Natural killer cell treated with Interleukin-12 subunit alpha and Interleukin-12 subunit beta and Interleukin-15 and Interleukin-18, amount 100 ng/mL, for 72 hours (primary cell): ENCODE results near the gene SPTB. TPM values are rescaled to one million over a fixed set of nuclear protein-coding genes. Genes with fewer than 3 reads are reported as not detected.

ENCODE experiments used
- ATAC-seq, 2 donors: fragments of 150-1000 bp; cut with Tn5 transposase in 1 of 2; sonication (Bioruptor Pico), chemical (Tn5 transposase) in 1 of 2; 2 replicates each; pipeline ENCODE4 v1.10.0; 2021
- DNase-seq: peaks from one replicate; pipeline ENCODE4 v3.0.0; 2022; ENCODE audit warnings: low spot score
- H3K27ac Mint-ChIP-seq, 2 donors: 1 replicate in 1 of 2; 2 replicates in 1 of 2; pipeline ENCODE4 v1.8.0; 2022; ENCODE audit warnings: mixed read lengths in 2 of 2, mild to moderate bottlenecking in 1 of 2, moderate library complexity in 1 of 2
- H3K27me3 Mint-ChIP-seq, 2 donors: 1 replicate in 1 of 2; 2 replicates in 1 of 2; pipeline ENCODE4 v1.8.0; 2022; ENCODE audit warnings: mixed read lengths in 2 of 2
- H3K36me3 Mint-ChIP-seq: one replicate; pipeline ENCODE4 v1.8.0; 2022; ENCODE audit warnings: mixed read lengths
- H3K4me1 Mint-ChIP-seq, 2 donors: 1 replicate in 1 of 2; 2 replicates in 1 of 2; pipeline ENCODE4 v1.8.0; 2022; ENCODE audit warnings: low read depth in 2 of 2, mixed read lengths in 2 of 2, mild to moderate bottlenecking in 1 of 2
- H3K4me3 Mint-ChIP-seq: one replicate; pipeline ENCODE4 v1.8.0; 2022; ENCODE audit warnings: mixed read lengths
- H3K9me3 Mint-ChIP-seq: 2 replicates; pipeline ENCODE4 v1.8.0; 2022; ENCODE audit warnings: mixed read lengths
- total RNA-seq, 2 donors: library from RNA; stranded (reverse); gene quantifications; one replicate each; pipeline ENCODE4 v1.2.3, GENCODE V29; 2022

The SPTB gene
- total RNA-seq, 2 donors from 2014 or later = 0.07 to 0.14 TPM

DNA sequence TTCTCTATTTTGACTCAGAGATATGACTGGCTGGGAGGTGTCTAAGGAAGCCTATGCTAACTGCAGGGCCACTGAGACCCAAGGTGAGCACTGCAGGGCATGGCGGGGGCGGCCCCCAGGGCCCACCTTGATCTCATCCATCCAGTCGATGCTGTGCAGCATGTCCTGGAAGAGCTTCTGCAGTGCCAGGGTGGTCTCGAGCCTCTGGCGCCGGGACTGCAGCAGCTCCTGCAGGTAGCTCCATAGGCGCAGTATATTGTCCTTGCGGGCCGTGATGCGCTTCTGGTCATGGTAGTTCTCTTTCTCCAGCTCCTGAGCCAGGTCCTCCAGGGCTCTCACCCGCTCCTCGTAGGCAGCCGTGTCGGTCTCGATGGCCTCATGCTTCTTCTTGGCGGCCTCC is 84.5 kb downstream of the SPTB start:
- no peak for ATAC-seq

DNA sequence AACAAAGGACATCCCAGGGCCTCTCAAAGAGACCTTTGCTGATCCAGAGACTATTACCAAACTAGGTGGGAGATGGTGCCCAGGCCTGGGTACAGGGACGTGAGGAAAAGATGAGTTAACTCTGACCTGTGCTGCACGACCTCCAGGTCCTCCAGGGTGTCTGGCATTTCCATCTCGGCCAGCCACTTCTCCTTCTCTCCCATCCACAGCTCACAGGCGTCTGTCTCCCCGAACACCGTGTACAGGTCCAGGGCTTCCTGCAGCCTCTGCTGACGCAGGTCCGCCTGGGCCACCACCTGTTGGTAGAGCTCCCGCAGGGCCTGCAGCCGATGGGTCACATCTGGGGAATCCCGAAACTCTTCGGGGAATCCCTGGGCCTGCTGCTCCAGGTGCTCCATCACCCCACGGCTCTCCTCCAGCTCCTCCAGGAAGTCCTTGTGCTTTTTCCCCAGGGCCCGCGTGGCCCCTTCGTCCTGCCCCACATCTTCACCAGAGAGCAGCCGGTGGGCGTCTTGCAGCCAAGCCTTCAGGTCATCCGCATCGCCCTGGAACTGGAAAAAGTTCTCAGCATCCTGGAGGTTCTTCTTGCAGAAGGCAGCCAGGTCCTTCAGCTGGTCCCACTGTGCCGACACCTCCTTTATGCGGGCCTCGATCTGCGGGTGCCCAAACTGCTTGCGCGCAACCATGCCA is 86.7 kb downstream of the SPTB start:
- H3K27me3 Mint-ChIP-seq = no peaks in the 10 kb centered on the region
- no peak overlapping the region for H3K4me3 Mint-ChIP-seq
- no peak for DNase-seq
- no peaks in the 10 kb centered on the region for H3K4me1 Mint-ChIP-seq
- no peaks in the 10 kb centered on the region for H3K9me3 Mint-ChIP-seq
- no peak overlapping the region for H3K27ac Mint-ChIP-seq
- ATAC-seq = no peak
- H3K36me3 Mint-ChIP-seq = no peaks in the 10 kb centered on the region

More for the DNA sequence above, 84.5 kb downstream of the SPTB start:
- H3K4me1 Mint-ChIP-seq = no peaks in the 10 kb centered on the region
- peaks cover 0 to 3% of the 10 kb centered on the region in 2 donors for H3K27me3 Mint-ChIP-seq
- H3K36me3 Mint-ChIP-seq = no peaks in the 10 kb centered on the region
- H3K9me3 Mint-ChIP-seq = no peaks in the 10 kb centered on the region
- H3K4me3 Mint-ChIP-seq = no peak overlapping the region
- no peak overlapping the region for H3K27ac Mint-ChIP-seq
- DNase-seq = no peak

DNA sequence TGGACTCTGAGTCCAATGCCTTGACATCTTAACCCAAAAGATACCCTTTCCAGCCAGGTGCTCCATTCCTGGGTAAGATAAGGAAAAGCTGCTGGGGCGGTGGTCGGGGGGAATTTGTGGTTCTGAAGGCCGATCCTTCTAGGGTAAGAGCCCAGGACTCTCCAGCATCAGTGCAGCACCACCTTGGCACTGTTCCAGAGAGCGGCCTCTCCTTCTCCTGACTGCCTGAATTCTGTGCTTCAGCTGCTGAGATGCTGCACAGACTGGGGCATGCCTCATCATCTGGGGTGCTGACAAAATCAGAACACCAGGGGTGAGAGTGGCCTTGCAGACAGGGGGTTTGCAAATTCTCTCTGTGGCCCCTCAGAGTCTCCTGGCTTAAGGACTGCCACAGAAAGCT is 87.5 kb downstream of the SPTB start:
- no peak overlapping the region for H3K27ac Mint-ChIP-seq
- no peaks in the 10 kb centered on the region for H3K4me1 Mint-ChIP-seq
- no peak for ATAC-seq
- no peaks in the 10 kb centered on the region for H3K27me3 Mint-ChIP-seq
- H3K9me3 Mint-ChIP-seq = no peaks in the 10 kb centered on the region
- no peak overlapping the region for H3K4me3 Mint-ChIP-seq
- H3K36me3 Mint-ChIP-seq = no peaks in the 10 kb centered on the region
- no peak for DNase-seq

DNA sequence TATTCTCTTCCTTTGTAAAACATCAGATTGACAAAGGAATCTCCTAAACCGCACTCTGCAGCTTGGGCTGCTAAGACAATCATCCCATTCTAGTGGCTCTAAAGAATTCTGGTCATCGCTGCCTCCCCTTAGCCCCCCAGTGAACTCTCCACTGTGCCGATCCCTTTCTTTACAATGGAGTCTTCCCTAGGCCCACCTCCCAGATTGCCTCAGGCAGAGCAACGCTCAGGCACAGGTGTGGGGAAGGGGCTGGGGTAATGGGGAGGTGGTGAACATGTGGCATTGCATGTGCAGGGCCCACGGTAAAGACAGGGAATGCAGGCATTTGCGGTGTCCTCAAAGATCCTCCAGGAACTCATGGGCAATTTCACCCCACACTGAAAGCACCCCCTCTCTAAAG is 89.2 kb downstream of the SPTB start:
- H3K9me3 Mint-ChIP-seq = no peaks in the 10 kb centered on the region
- DNase-seq (no peak), ATAC-seq (no peak)
- H3K27ac Mint-ChIP-seq = no peak overlapping the region
- no peaks in the 10 kb centered on the region for H3K4me1 Mint-ChIP-seq
- no peak overlapping the region for H3K4me3 Mint-ChIP-seq
- H3K27me3 Mint-ChIP-seq = peaks cover 0 to 2% of the 10 kb centered on the region in 2 donors
- H3K36me3 Mint-ChIP-seq = no peaks in the 10 kb centered on the region

DNA sequence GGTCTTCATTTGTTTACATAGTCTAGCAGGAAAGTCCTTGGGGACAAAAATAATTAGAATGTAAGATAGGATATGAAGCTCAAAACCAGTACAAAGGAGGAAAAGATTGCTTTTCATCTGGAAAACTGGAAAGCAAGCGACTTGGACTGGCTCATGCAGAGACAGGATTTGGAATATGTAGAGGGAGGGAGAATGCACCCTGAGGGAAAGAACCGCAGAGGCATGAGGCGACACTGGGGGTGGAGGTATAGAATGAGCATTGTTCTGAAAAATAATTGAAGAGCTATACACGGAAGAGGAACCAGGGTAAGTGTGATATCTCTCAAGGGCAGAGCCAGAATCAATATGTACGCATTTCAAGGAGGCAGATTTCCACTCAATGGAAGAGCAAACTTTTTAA is 90.0 kb downstream of the SPTB start:
- no peak for ATAC-seq
- Mint-ChIP-seq H3K27me3 (peaks cover 0 to 2% of the 10 kb centered on the region in 2 donors), H3K9me3 (no peaks in the 10 kb centered on the region), H3K4me3 (no peak overlapping the region), H3K36me3 (no peaks in the 10 kb centered on the region), H3K27ac (no peak overlapping the region), H3K4me1 (no peaks in the 10 kb centered on the region)
- no peak for DNase-seq

DNA sequence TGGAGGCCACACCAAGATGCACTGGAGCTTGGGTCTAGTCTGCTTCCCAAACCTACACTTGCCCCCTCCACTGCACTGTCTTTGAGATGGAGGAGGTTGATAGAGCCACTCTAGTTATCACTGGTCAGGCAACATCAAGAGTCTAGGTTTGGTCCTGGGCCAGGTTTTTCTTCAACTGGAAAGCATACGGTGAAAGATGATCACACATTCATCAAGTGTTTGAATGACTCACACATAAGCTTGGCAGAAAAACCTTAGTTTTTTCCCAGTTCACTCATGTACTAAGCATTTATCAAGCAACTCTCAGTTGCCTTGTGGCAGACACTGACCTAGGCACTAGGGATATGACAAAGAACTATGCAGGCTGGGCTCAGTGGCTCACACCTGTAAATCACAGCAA is 91.0 kb downstream of the SPTB start:
- no peaks in the 10 kb centered on the region for H3K9me3 Mint-ChIP-seq
- H3K4me3 Mint-ChIP-seq = no peak overlapping the region
- no peaks in the 10 kb centered on the region for H3K4me1 Mint-ChIP-seq
- peaks cover 0 to 2% of the 10 kb centered on the region in 2 donors for H3K27me3 Mint-ChIP-seq
- no peak overlapping the region for H3K27ac Mint-ChIP-seq
- ATAC-seq (peak in 1 of 2 donors; percentile 10), DNase-seq (no peak)
- no peaks in the 10 kb centered on the region for H3K36me3 Mint-ChIP-seq

DNA sequence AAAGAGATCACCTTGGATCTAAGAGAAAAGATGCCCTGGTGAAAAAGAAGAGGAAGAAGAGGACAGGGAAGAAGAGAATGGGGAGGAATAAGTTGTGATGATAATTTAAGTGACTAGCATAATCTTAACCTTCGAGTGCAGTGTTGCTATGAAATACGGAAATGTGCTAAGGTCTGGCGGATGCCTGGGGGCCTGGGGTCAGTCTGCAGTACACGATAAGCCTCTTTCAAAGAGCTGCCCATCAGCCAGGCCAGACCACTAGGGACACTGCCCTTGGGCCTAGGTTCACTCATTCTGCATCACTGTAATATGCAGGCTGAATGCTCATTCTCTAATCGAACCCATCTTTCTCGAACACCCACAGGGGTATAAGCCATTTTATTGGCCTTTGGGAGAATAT is 92.1 kb downstream of the SPTB start:
- peaks cover 0 to 2% of the 10 kb centered on the region in 2 donors for H3K27me3 Mint-ChIP-seq

DNA sequence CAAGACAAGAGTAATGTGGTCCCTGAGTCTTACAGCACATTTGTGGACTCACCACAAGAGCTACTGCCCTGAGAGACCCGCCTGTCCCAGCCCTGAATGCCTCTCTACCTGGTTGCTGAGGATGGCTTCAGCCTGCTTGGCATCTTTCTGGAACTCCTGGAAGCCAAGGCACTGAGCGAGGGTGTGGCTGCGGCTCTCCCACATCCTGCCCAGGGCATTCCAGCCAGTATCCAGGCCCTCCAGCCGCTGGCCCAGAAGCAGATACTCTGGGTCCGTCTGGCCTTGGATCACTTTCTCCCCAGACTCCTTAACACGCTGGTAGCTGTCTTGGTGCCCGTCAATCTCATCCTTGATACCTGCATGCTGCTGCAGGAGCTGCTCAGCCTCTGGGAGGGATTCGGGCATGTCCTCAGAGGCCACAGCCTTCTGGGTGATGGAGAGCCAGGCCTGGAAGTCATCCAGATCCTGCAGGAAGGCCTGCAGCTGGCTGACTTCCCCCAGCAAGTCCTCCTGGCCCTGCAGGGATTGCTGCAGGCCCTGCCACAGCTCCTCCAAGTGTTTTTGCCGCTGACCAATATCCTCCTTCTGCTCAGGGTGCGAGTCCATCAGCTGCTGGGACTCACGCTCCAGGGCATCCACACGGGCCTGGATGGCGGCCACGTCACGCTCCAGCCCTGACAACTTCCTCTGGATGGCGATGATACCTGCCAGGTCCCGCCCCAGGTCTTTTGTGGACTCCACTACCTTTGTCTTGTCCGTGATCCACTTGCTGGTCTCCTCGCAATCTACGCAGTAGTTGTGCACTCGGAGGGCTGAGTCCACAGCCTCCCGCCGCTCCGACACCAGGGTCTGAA is 93.2 kb downstream of the SPTB start:
- no peak for ATAC-seq
- Mint-ChIP-seq H3K27me3 (peaks cover 0 to 2% of the 10 kb centered on the region in 2 donors), H3K36me3 (no peaks in the 10 kb centered on the region)

More for the DNA sequence above, 92.1 kb downstream of the SPTB start:
- ATAC-seq (no peak), DNase-seq (no peak)
- no peak overlapping the region for H3K27ac Mint-ChIP-seq
- H3K4me3 Mint-ChIP-seq = no peak overlapping the region
- H3K36me3 Mint-ChIP-seq = no peaks in the 10 kb centered on the region
- H3K9me3 Mint-ChIP-seq = no peaks in the 10 kb centered on the region
- no peaks in the 10 kb centered on the region for H3K4me1 Mint-ChIP-seq

DNA sequence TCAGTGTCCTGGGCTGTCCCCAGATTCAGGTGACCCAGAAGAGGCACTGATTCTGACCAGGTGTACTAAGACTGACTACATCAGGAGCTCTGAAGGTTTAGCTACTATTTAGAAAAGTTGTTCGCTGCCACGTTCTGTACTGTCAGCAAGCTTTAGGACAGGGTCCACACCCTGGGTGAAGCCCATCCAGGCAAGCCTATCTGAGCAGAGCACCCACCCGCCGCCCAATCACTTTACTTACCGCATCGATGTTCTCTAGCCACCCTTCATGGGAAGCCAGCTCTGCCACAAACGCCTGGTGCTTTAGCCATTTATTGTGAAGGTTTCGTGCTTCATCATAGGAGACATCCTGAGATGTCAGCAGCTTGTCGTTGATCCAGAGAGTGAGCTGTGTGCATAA is 95.7 kb downstream of the SPTB start:
- DNase-seq (no peak), ATAC-seq (peak in 1 of 2 donors; percentile 16)
- no peaks in the 10 kb centered on the region for H3K36me3 Mint-ChIP-seq
- no peaks in the 10 kb centered on the region for H3K9me3 Mint-ChIP-seq
- peaks cover 0 to 4% of the 10 kb centered on the region in 2 donors for H3K27me3 Mint-ChIP-seq
- H3K4me1 Mint-ChIP-seq = no peaks in the 10 kb centered on the region
- no peak overlapping the region for H3K4me3 Mint-ChIP-seq
- H3K27ac Mint-ChIP-seq = no peak overlapping the region

More for the DNA sequence above, 93.2 kb downstream of the SPTB start:
- no peak overlapping the region for H3K27ac Mint-ChIP-seq
- no peak overlapping the region for H3K4me3 Mint-ChIP-seq
- no peak for DNase-seq
- no peaks in the 10 kb centered on the region for H3K9me3 Mint-ChIP-seq
- no peaks in the 10 kb centered on the region for H3K4me1 Mint-ChIP-seq

DNA sequence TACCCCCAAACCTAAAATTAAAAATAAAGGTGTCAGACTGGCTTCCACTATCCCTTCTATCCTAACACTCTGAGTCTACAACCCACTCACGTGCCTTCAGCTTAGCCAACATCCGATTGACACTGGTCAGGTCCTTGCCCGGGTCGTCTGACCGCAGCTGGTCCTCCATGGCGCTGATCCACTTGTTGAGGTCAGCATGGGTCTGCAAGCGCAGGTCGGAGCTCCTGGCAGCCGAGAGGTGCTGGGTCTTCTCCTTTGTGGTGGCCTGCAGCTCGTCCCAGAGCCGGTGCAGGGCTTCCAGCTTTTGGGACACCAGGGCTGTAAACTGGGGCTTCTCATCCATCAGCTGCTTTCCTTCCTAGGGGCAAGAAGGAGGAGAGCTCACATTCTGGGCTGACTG is 97.5 kb downstream of the SPTB start:
- Mint-ChIP-seq H3K9me3 (no peaks in the 10 kb centered on the region), H3K36me3 (no peaks in the 10 kb centered on the region), H3K4me3 (no peak overlapping the region), H3K27me3 (peaks cover 0 to 4% of the 10 kb centered on the region in 2 donors), H3K4me1 (no peaks in the 10 kb centered on the region), H3K27ac (no peak overlapping the region)
- DNase-seq (no peak), ATAC-seq (no peak)

DNA sequence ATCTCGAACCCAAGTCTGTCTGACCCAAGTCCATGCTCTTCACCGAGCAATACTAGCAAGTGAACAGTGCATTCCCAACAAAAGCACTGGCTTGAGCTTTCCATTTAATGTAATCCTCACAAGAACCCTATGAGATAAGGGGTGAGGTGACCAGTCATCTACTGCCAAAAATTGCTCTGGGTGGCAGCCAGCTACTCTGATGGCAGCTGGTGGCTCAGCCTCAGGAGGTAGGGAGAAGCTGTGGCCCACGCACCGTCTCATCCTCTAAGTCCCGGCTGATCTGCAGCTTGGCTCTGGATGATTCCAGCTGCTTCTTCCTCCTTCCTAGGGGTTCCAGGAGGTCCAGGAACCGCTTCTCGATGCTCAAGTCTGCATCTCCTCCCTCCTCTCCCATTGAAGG is 100.2 kb downstream of the SPTB start:
- no peak overlapping the region for H3K4me3 Mint-ChIP-seq
- ATAC-seq = no peak
- H3K36me3 Mint-ChIP-seq = no peaks in the 10 kb centered on the region
- no peaks in the 10 kb centered on the region for H3K9me3 Mint-ChIP-seq
- H3K4me1 Mint-ChIP-seq = no peaks in the 10 kb centered on the region
- H3K27me3 Mint-ChIP-seq = peaks cover 0 to 2% of the 10 kb centered on the region in 2 donors
- DNase-seq = no peak
- no peak overlapping the region for H3K27ac Mint-ChIP-seq

DNA sequence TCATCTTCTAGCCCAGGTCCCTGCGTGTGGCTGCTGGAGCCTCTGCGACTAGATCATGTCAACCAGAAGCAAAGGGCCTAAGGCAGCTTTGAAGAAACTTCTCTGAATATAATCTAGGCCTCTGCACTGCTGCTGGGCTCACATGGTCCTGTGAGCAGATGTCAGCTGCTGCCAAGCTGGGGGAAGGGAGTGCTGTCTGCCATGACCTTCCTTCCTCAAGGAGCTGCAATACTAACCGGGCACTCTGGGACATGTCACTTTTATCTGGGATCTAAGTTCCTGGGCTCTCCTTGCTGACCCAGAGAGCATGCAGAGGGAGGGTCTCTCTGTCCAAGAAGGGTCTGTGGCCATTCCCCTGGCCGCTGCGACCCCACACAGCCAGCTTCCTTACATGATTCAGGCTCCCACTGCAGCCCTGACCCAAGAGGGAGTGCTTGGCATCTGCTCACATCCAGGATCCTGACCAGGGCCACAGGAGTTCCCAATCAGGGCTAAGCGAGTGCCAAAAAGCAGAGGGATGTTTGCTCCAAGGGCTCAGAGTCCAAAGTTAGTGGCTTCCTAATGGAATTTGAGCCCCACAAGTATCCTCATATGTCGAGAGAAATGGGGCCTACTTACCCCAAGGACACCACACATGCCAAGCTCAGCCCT is 101.5 kb downstream of the SPTB start:
- DNase-seq (no peak), ATAC-seq (no peak)
- Mint-ChIP-seq H3K4me1 (no peaks in the 10 kb centered on the region), H3K9me3 (no peaks in the 10 kb centered on the region), H3K36me3 (no peaks in the 10 kb centered on the region), H3K27ac (no peak overlapping the region), H3K4me3 (no peak overlapping the region), H3K27me3 (peaks cover 0 to 2% of the 10 kb centered on the region in 2 donors)

DNA sequence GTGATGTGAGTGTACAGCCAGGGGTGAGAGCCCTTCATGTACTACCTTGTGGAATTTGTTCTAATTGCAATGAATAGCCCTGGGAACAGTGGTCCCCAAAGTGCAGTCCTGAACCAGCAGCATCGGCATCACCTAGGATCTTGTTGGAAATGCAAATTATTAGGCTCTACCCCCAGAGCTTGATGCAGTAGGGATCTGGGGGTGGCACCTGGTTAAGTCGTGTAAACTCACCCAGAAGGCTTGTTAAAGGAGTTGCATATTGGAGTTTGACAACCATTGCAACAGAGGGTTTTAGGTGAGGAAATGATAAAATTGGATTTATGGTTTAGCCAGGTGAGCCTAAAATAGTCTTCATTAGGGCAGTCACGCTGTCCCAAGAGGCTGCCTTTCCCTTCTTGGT is 102.2 kb downstream of the SPTB start:
- ATAC-seq = no peak
- Mint-ChIP-seq H3K9me3 (no peaks in the 10 kb centered on the region), H3K36me3 (no peaks in the 10 kb centered on the region), H3K27me3 (peaks cover 0 to 2% of the 10 kb centered on the region in 2 donors), H3K4me3 (no peak overlapping the region), H3K4me1 (no peaks in the 10 kb centered on the region), H3K27ac (no peak overlapping the region)
- DNase-seq = no peak
